Rectal smooth muscle tissue (tissue), 1 donor: Measurements from ENCODE around the gene ARL5C.
"Not testable (repeated sequence)": the region's sequence is repeated elsewhere in the genome, so short reads cannot be mapped to it uniquely, and the experiment has no call there.

Source experiments
- H3K27ac ChIP-seq: one replicate; pipeline ENCODE4 v1.7.0; 2013; ENCODE audit warnings: low read depth, low read length, inconsistent platforms
- H3K27me3 ChIP-seq: one replicate; pipeline ENCODE4 v1.7.0; 2013; ENCODE audit warnings: low read length; ENCODE audit not compliant: control insufficient read depth, insufficient read depth
- H3K36me3 ChIP-seq: one replicate; pipeline ENCODE4 v1.7.0; 2013; ENCODE audit warnings: low read length; ENCODE audit not compliant: control insufficient read depth, insufficient read depth
- H3K4me1 ChIP-seq: one replicate; pipeline ENCODE4 v1.7.0; 2013; ENCODE audit warnings: low read length; ENCODE audit not compliant: control insufficient read depth, insufficient read depth
- H3K4me3 ChIP-seq: one replicate; pipeline ENCODE4 v1.7.0; 2013; ENCODE audit warnings: low read length
- H3K9ac ChIP-seq: one replicate; pipeline ENCODE4 v1.7.0; 2013; ENCODE audit warnings: low read length

Gene ARL5C

GRCh38 chr17:39123627-39124026 lies 42.3 kb downstream of the ARL5C start:
- no peak overlapping the region for H3K9ac ChIP-seq
- H3K36me3 ChIP-seq: no peaks in the 10 kb centered on the region
- H3K27ac ChIP-seq: no peak overlapping the region
- no peak overlapping the region for H3K4me3 ChIP-seq
- H3K4me1 ChIP-seq: no peaks in the 10 kb centered on the region
- no peaks in the 10 kb centered on the region for H3K27me3 ChIP-seq

GRCh38 chr17:39122991-39123390 lies 43.0 kb downstream of the ARL5C start:
- no peaks in the 10 kb centered on the region for H3K36me3 ChIP-seq
- no peaks in the 10 kb centered on the region for H3K27me3 ChIP-seq
- H3K27ac ChIP-seq: no peak overlapping the region
- no peaks in the 10 kb centered on the region for H3K4me1 ChIP-seq
- no peak overlapping the region for H3K4me3 ChIP-seq
- no peak overlapping the region for H3K9ac ChIP-seq

DNA sequence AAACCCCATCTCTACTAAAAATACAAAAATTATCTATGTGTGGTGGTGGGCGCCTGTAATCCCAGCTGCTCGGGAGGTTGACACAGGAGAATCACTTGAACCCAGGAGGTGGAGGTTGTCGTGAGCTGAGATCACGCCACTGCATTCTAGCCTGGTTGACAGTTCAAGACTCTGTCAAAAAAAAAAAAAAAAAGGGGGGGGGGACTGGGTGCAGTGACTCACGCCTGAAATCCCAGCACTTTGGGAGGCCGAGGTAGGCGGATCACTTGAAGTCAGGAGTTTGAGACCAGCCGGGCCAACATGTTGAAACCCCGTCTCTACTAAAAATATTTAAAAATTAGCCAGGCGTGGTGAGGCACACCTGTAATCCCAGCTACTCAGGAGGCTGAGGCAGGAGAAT lies 44.0 kb downstream of the ARL5C start:
- not testable (repeated sequence) for H3K27ac ChIP-seq, H3K9ac ChIP-seq, H3K27me3 ChIP-seq, H3K36me3 ChIP-seq, H3K4me1 ChIP-seq, H3K4me3 ChIP-seq

DNA sequence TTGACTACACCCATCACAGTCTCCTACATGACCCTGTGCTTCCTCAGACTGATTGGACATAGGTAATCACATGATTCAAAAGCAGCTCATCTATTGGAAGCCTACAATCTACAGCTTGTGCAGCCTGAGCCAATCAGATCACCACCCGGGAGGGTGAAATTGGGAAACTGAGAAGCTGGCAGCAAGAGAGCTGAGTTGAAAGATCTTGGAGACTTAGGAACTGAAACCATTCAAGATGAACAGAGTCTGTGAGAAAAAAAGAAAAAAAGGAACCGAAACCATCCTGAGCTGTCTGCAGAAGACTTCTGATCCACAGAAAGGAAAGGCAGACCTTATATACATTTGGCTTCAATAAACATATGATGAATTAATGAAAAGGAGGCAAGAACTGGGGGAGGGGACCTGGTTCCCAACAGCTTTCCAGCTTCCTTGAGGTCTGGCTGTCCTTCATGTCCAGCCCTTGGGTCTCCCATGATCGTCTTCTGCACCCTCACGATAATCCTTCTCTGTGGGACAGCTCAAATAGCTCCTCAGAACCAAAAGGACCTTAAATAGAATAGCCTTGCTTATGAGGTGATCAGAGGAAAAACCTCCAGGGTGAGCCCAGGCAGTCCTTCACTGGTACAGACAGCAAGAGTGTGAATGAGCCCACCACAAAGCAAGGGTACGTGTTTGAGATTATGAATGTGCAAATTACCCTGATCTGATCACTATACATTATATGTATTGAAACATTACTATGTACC lies 47.1 kb downstream of the ARL5C start:
- H3K4me1 ChIP-seq: peaks cover 12% of the 10 kb centered on the region
- H3K9ac ChIP-seq: no peak overlapping the region
- H3K36me3 ChIP-seq: no peaks in the 10 kb centered on the region
- no peak overlapping the region for H3K4me3 ChIP-seq
- H3K27me3 ChIP-seq: no peaks in the 10 kb centered on the region
- no peak overlapping the region for H3K27ac ChIP-seq

DNA sequence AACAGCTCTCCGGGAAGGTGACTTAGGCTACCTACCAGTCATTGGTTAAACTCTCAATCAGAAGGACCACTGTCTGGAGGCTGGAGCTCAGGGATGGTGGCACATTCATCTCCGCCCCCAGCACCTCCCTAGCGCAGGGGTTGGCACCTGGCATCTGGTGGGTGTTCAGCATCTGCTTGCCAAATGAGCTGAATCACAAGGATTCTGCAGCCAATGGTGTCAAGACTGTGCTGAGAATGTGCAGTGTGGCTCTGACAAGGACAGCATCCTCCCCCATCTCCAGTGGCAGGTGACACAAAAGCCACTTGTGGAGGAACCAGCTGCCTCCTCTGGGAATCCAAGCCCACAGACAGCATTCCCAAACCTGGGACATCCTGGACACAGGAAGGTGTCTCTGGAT lies 49.7 kb downstream of the ARL5C start:
- no peak overlapping the region for H3K9ac ChIP-seq
- no peak overlapping the region for H3K4me3 ChIP-seq
- no peak overlapping the region for H3K27ac ChIP-seq
- H3K27me3 ChIP-seq: no peaks in the 10 kb centered on the region
- H3K36me3 ChIP-seq: no peaks in the 10 kb centered on the region
- H3K4me1 ChIP-seq: peaks cover 12% of the 10 kb centered on the region

DNA sequence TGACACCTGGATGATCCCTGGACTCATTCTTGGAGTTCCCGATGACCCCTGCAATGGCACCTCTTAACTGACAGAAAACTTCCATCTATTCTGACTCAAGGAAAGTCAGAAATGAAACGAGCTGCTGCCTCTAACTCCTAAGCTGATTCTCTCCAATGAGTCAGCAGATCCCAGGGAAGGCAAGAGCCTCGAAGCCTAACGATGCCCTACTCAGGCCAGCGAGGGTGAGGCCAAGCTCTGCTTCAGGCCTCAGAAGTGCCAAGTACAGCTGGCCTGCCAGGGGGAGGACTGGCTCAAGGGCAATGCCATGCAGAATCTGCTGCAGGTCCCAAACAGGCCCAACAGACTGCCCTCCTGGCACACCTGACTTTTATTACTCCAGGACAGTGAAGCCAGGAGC lies 50.8 kb downstream of the ARL5C start:
- Histone ChIP-seq H3K36me3 (no peaks in the 10 kb centered on the region), H3K9ac (no peak overlapping the region), H3K4me1 (peaks cover 12% of the 10 kb centered on the region), H3K27ac (peak overlapping the region; percentile 66), H3K4me3 (peak overlapping the region; percentile 1), H3K27me3 (no peaks in the 10 kb centered on the region)

DNA sequence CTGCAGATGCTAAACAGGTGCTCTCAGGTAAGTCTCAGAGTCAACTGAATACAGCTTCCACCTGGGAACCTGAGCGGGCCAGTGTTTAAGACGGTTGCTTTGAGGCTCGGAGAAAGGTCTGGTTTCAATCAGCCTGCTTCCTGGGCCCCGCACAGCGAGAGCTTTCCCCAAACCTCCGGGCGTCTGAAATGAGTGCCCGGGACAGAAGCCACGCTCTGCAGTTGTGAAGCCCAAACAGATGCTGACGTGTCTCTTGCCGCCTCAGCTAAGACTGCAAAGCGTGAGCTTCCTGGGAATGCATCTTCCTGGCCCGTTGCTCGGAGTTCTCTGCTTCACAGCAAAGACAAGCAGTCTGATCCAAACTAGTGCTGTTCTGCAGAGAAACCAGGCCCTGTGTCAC lies 51.2 kb downstream of the ARL5C start:
- H3K4me1 ChIP-seq: peaks cover 12% of the 10 kb centered on the region
- H3K36me3 ChIP-seq: no peaks in the 10 kb centered on the region
- H3K9ac ChIP-seq: no peak overlapping the region
- H3K27me3 ChIP-seq: no peaks in the 10 kb centered on the region
- peak overlapping the region; percentile 1 for H3K4me3 ChIP-seq
- H3K27ac ChIP-seq: peak overlapping the region; percentile 66

- peaks cover 12% of the 10 kb centered on the region for H3K4me1 ChIP-seq
- no peaks in the 10 kb centered on the region for H3K36me3 ChIP-seq
- H3K27me3 ChIP-seq: no peaks in the 10 kb centered on the region
- no peak overlapping the region for H3K27ac ChIP-seq
- no peak overlapping the region for H3K4me3 ChIP-seq
- no peak overlapping the region for H3K9ac ChIP-seq
Measured at GRCh38 chr17:39113871-39114270, 52.1 kb downstream of the ARL5C start.

DNA sequence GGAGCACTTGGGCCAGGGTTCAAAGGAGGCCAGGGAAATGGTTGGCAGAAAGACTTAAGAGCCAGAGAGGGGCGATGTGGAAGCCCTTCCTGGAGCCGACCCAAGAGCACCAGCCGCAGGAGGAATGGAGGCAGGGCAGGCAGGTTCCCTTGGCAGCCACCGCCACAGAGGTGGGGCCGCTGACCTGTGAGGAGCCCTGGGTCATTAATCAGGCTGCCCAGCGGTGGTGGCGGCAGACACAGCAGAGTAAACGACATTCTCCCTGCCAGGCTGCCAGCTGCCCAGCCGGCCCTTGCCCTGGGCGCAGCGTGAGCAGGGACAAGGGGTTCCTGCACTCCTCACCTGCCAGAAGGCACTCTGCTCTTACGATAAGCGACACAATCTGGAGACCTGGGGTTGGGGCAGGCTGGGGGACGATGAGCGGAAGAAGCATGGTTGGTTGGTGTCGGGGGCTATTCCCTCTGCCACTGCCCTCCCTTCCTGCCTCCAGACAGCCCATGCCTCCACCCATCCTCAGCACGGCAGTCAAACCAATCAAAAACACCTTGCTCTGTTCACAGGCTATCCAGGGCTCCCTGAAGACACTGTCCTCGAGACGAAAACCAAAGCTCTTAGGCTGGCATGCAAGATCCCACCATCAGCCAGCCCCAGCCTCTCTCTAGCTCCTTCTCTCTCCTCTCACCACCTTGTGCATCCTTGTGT lies 55.4 kb downstream of the ARL5C start:
- H3K4me3 ChIP-seq: no peak overlapping the region
- peaks cover 3% of the 10 kb centered on the region for H3K27me3 ChIP-seq
- peaks cover 12% of the 10 kb centered on the region for H3K4me1 ChIP-seq
- H3K27ac ChIP-seq: no peak overlapping the region
- H3K36me3 ChIP-seq: no peaks in the 10 kb centered on the region
- H3K9ac ChIP-seq: no peak overlapping the region

GRCh38 chr17:39108461-39109375 lies 57.2 kb downstream of the ARL5C start:
- Histone ChIP-seq H3K4me1 (no peaks in the 10 kb centered on the region), H3K27ac (no peak overlapping the region), H3K36me3 (no peaks in the 10 kb centered on the region), H3K27me3 (peaks cover 3% of the 10 kb centered on the region), H3K9ac (no peak overlapping the region), H3K4me3 (no peak overlapping the region)

DNA sequence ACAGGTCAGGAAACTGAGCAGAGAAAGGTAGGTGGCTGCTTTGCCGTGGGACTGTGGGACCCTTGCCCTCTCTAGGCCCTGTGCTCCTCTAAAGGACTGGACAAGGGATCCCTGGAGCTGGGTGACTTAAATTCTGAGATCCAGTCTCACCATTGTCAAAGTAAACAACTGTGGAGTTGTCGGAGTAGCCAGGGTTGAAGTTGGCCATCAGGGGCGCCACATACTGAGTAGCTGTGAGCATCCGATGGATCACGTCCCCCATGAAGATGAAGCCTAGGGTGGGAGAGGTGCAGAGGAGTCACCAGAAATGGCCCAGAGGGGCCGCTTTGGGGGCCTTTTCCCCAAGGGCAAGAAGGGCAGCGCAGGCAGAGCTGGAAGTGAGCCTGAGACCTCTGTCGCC lies 58.0 kb downstream of the ARL5C start:
- H3K36me3 ChIP-seq: no peaks in the 10 kb centered on the region
- peaks cover 3% of the 10 kb centered on the region for H3K27me3 ChIP-seq
- no peak overlapping the region for H3K4me3 ChIP-seq
- no peak overlapping the region for H3K27ac ChIP-seq
- no peaks in the 10 kb centered on the region for H3K4me1 ChIP-seq
- H3K9ac ChIP-seq: no peak overlapping the region

DNA sequence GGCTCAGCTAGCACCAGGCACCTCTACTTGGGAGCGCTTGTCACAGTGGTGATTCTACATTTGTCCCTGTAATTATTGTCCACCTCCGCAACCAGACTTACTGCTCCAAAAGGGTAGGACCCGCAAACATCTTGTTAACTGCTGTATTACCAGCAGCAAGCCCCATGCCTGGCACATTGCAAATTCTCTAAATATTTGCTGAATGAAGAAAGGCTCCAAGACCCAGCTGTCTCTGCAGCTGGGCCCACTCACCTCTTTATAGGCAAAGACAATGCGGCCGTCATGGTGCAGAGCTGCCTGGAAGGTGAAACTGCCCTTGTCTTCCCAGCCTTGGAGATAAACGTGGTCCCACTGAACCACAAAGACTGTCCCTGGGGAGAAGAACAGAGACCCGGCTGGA lies 58.8 kb downstream of the ARL5C start:
- Histone ChIP-seq H3K27me3 (peaks cover 3% of the 10 kb centered on the region), H3K27ac (no peak overlapping the region), H3K9ac (no peak overlapping the region)

More for the DNA sequence above, 58.8 kb downstream of the ARL5C start:
- Histone ChIP-seq H3K36me3 (no peaks in the 10 kb centered on the region), H3K4me1 (no peaks in the 10 kb centered on the region), H3K4me3 (no peak overlapping the region)
